Epithelial cell of proximal tubule (primary cell): ENCODE data around the gene NCBP3. TPM values are rescaled to one million over a fixed set of nuclear protein-coding genes. Genes with fewer than 3 reads are reported as not detected.
"Not testable (repeated sequence)": the region's sequence is repeated elsewhere in the genome, so short reads cannot be mapped to it uniquely, and the experiment has no call there.

Experiments
- DNase-seq: peaks from one replicate; pipeline ENCODE4 v3.0.0-alpha.2; 2011; ENCODE audit warnings: low read depth
- H3K4me3 ChIP-seq: 2 replicates; pipeline ENCODE4 v1.5.1; 2011; ENCODE audit warnings: low read depth, mild to moderate bottlenecking, low read length
- total RNA-seq: library from RNA; depleted of rRNA; stranded (reverse); fragments of >200 nt; gene quantifications from 2 replicates; pipeline ENCODE4 v1.2.3, GENCODE V29; 2015
- TF ChIP-seq, protein P1 (sequence below): conservative IDR thresholded peaks from 2 replicates; pipeline ENCODE4 v1.5.1; 2012; ENCODE audit warnings: low read depth, mild to moderate bottlenecking, low read length

NCBP3 gene
- total RNA-seq, 1 donor from 2014 or later, result 16.4 TPM

DNA sequence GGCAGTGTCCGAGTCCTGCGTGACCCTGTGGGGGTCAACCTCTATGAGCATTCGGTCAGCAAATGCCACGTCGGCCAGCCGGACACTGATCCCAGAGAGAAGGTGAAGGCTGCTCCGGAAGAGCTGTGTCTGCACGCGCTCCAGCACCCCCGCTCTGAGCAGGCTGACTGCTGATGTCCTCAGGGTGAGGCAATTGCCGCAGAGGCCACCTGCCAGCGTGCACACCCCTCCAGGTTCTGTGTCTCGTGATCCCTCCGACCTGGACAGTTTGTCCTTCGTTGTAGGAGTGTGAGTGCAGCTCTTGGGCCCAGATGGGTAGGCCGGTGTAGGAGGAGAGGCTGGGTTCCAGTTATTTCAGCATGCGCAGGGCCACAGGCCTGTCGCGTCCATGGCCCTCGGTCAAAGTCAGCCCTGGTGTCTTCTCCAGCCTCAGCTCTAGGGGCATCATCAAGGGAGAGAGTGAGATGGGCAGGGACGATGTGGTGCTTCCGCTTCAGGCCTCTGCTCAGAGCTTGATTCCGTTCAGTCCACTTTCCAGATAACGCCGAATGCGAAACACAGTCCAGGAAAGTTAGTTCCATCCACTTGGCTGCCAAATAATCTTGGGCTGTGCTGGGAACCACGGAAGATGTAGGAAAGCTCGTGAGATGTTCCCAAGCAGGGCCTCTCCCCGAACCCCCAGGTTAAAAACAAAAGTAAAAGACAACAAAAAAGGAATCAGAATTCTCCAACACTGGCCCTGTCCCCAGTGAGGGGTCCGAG lies 15.1 kb upstream of the NCBP3 start:
- DNase-seq, result no peak
- TF ChIP-seq, protein P1, sequence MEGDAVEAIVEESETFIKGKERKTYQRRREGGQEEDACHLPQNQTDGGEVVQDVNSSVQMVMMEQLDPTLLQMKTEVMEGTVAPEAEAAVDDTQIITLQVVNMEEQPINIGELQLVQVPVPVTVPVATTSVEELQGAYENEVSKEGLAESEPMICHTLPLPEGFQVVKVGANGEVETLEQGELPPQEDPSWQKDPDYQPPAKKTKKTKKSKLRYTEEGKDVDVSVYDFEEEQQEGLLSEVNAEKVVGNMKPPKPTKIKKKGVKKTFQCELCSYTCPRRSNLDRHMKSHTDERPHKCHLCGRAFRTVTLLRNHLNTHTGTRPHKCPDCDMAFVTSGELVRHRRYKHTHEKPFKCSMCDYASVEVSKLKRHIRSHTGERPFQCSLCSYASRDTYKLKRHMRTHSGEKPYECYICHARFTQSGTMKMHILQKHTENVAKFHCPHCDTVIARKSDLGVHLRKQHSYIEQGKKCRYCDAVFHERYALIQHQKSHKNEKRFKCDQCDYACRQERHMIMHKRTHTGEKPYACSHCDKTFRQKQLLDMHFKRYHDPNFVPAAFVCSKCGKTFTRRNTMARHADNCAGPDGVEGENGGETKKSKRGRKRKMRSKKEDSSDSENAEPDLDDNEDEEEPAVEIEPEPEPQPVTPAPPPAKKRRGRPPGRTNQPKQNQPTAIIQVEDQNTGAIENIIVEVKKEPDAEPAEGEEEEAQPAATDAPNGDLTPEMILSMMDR, result no peak
- no peak overlapping the region for H3K4me3 ChIP-seq

DNA sequence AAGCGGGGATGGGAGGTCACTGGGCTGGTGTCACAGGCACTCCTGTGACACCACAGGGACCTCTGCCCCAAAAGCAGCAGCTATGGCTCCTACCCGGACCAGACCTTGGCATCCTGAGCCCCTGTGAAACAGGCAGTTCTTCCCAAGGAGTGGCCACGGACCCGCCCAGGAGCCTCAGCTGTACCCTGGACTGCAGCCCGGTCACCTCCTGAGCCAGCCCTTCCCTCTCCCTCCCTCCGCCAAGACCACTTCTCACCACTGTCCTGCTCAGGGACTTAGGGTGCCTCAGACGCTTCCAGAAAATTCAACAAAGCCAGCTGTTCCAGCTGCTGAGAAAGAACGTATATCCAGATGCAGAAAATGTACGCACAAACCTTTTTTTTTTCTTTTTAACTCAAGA lies 13.9 kb upstream of the NCBP3 start:
- no peak for DNase-seq
- TF ChIP-seq, protein P1, result no peak
- H3K4me3 ChIP-seq, result no peak overlapping the region

DNA sequence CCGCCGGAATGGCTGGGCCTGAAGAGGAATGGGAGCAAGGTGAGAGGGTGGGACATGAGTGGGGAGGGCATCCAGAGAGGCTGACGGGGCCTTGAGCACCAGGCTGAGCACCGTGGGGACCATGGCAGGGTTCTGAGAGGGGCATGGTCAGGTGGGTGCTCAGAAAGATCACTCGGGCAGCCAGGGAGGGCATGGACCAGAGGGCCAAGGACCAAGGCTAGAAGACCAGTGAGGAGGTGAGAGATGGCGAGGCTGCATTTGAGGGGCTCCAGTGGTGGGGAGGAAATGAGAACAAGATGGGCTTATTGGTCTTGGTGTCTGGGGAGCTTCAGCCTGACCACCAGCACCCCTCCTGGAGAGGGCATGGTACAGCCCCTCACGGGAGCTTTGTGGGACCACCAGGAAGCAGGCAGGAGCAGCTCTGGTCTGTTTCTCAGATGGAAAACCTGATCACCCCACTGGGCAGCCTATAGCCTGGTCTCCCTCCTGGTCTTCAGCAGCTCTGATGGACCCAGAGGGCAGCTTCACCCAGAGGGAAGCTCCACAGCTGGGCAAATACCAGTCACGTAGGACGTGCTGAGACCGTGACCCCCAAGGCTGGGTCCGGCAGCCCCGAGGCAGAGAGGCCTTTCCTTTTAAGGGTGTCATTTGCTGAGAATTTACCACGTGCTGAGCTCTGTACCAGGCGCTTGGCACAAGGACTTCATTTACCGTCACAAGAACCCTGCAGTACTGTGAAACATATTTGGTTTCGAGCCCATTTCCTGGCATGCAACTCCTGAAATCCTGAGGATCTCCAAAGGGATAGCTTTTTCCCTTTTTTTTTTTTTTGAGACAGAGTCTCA lies 11.4 kb upstream of the NCBP3 start:
- DNase-seq, result no peak
- H3K4me3 ChIP-seq, result no peak overlapping the region
- TF ChIP-seq, protein P1, result no peak

DNA sequence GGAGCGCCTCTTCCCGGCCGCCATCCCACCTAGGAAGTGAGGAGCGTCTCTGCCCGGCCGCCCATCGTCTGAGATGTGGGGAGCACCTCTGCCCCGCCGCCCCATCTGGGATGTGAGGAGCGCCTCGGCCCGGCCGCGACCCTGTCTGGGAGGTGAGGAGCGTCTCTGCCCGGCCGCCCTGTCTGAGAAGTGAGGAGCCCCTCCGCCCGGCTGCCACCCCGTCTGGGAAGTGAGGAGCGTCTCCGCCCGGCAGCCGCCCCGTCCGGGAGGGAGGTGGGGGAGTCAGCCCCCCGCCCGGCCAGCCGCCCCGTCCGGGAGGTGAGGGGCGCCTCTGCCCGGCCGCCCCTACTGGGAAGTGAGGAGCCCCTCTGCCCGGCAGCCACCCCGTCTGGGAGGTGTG lies 8.2 kb upstream of the NCBP3 start:
- H3K4me3 ChIP-seq, DNase-seq: not testable (repeated sequence)

DNA sequence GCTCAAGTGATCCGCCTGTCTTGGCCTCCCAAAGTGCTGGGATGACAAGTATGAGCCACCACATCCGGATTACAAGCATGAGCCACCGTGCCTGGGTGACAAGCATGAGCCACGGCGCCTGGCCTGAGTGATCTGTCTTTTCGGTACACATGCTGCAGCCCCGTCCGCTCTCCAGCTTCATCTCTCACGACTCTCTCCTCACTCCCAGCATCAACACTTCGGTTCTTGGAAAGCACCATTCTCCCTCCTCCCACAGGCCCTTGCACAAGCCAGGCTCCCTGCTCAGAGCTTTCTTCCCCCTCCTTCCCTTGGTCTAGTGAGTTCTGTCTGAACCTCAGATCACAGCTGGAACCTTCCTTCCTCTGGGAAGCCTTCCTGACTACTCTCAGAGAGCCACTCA lies 6.5 kb upstream of the NCBP3 start:
- TF ChIP-seq, protein P1, result no peak
- DNase-seq, result no peak
- H3K4me3 ChIP-seq, result no peak overlapping the region

DNA sequence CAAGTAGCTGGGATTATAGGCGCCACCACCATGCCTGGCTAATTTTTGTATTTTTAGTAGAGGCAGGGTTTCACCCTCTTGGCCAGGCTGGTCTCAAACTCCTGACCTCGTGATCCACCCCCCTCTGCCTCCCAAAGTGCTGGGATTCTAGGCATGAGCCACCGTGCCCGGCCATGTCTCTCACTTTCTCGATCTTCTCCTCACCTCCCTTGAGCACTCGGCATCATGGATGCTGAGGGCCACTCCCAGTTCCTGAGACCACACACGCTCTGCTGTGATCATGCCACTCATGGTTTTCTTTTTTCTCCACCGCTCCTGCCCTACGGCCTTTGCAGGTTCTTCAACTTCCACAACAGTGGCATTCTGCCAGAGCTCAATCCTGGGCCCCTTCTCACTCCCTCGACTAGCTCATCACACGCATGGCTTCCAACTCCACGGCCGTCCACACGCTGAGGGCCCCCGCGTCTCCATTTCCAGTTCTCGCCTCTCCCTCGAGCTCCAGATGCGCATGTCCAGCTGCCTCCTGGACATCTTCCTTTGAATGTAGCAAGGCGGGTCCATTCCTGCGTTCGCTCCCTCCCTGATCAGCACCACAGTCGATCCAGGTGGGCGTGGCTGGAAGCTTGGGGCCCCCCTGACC lies 5.5 kb upstream of the NCBP3 start:
- no peak overlapping the region for H3K4me3 ChIP-seq
- TF ChIP-seq, protein P1, result no peak
- no peak for DNase-seq

DNA sequence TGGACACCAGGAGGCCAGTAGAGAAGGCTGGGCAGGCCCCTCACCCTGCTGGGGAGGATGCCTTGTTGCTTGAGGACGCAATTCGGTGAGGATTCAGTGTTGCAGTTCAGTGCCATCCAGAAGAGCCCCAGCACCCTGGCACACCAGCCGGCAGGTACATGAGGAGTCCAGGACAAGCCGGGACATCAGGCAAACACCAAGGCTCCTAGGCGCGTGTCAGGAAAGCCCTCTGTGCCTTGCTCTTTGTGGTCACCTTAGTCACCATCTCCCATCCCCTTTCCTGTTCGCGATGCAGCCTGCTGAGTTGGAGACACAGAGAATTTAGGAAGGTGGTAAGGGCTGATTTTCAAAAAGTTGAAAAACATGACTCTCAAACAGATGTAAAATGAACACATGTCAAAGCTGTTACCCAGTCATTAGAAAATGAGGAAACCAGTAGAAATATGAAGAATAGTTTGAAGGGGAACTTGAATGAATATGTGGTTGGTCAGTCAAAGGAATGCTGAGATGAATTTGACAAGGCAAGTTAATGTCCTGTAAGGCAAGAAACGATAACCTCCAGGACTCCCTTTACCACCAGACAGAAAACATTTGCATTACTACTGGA lies 2.3 kb upstream of the NCBP3 start:
- DNase-seq, result no peak
- TF ChIP-seq, protein P1, result no peak
- no peak overlapping the region for H3K4me3 ChIP-seq
